ENCODE measurements around the gene CFP. TPM values are rescaled to one million over a fixed set of nuclear protein-coding genes. Genes with fewer than 3 reads are reported as not detected.
"Not testable (repeated sequence)": the region's sequence is repeated elsewhere in the genome, so short reads cannot be mapped to it uniquely, and the experiment has no call there.

The CFP gene
- total and polyA plus RNA-seq, 2 of the 13 experiments (the other 11 are each of a cell fraction or from before 2014, with no cell fraction given): 0.01 TPM; not detected in 1

GRCh38 chrX:47605024-47605423 lies 24.7 kb downstream of the CFP start (continued):
- TF ChIP-seq TBX3 (IDR thresholded peaks at IDR 0.05; ENCODE audit: borderline replicate concordance): no peak

GRCh38 chrX:47603125-47603524 lies 26.6 kb downstream of the CFP start:
- H3K27ac ChIP-seq (ENCODE audit: extremely low read length, insufficient read depth, low read length); H3K79me2 ChIP-seq (ENCODE audit: insufficient read depth, low read length); BruUV-seq (replicated peaks); H3K4me2 ChIP-seq (ENCODE audit: low read depth, low read length); H3K9ac ChIP-seq (ENCODE audit: insufficient read depth, low read depth, low read length); FAIRE-seq; in situ Hi-C loops (cut with HindIII; ENCODE audit: extremely low pct_ligation_motif_present, low pct_unique_long_range_greater_than_20kb); H2AFZ ChIP-seq (ENCODE audit: low read length); H3K4me3 ChIP-seq (replicated peaks in 1 of 3; ENCODE audit: insufficient read depth in 1 of 3, low read depth in 2 of 3, low read length in 3 of 3); H3K9me3 ChIP-seq (ENCODE audit: low read length); POLR2A ChIA-PET; H3K36me3 ChIP-seq (replicated peaks in 1 of 2; ENCODE audit: control insufficient read depth in 1 of 2, insufficient read depth in 2 of 2, low read length in 2 of 2); H3K27me3 ChIP-seq (ENCODE audit: control insufficient read depth in 1 of 2, insufficient read depth in 2 of 2, low read length in 2 of 2); intact Hi-C loops (cut with micrococcal nuclease; ENCODE audit: unreplicated experiment); H3K4me1 ChIP-seq (ENCODE audit: insufficient read depth, low read length); DNase-seq (ENCODE audit: low spot score); H4K20me1 ChIP-seq (ENCODE audit: insufficient read depth, low read length); CTCF ChIA-PET (ENCODE audit: low intra/inter-chr PET ratio, low total read pairs); ATAC-seq: not testable (repeated sequence)
- WGBS (ENCODE audit: low lambda C conversion rate): 31% methylated on average over 4 of the region's 4 CpGs

GRCh38 chrX:47597222-47597621 lies 32.5 kb downstream of the CFP start:
- Histone ChIP-seq H3K4me1 (ENCODE audit: insufficient read depth, low read length) (no peaks in the 10 kb centered on the region), H3K9ac (ENCODE audit: insufficient read depth, low read depth, low read length) (no peak overlapping the region), H3K79me2 (ENCODE audit: insufficient read depth, low read length) (no peaks in the 10 kb centered on the region), H3K36me3 (replicated peaks in 1 of 2; ENCODE audit: control insufficient read depth in 1 of 2, insufficient read depth in 2 of 2, low read length in 2 of 2) (no peaks in the 10 kb centered on the region), H4K20me1 (ENCODE audit: insufficient read depth, low read length) (no peaks in the 10 kb centered on the region), H3K4me2 (ENCODE audit: low read depth, low read length) (no peak overlapping the region), H3K27me3 (ENCODE audit: control insufficient read depth in 1 of 2, insufficient read depth in 2 of 2, low read length in 2 of 2) (no peaks in the 10 kb centered on the region), H3K9me3 (ENCODE audit: low read length) (no peaks in the 10 kb centered on the region), H2AFZ (ENCODE audit: low read length) (no peak overlapping the region), H3K4me3 (replicated peaks in 1 of 3; ENCODE audit: insufficient read depth in 1 of 3, low read depth in 2 of 3, low read length in 3 of 3) (no peak overlapping the region), H3K27ac (ENCODE audit: extremely low read length, insufficient read depth, low read length) (no peak overlapping the region)
- CTCF ChIA-PET (ENCODE audit: low intra/inter-chr PET ratio, low total read pairs): no interaction called here
- no peak for DNase-seq (ENCODE audit: low spot score)
- no peak for FAIRE-seq
- TF ChIP-seq ZNF160 (CRISPR knock-in tag; IDR thresholded peaks at IDR 0.05): peak; percentile 79; the same call in 1 of the 2 replicates
- no peak for TF ChIP-seq ATF3 (CRISPR knock-in tag; IDR thresholded peaks at IDR 0.05)
- BruUV-seq (replicated peaks): no TSS peak
- WGBS (ENCODE audit: low lambda C conversion rate): 0% methylated on average over 3 of the region's 3 CpGs
- ATAC-seq: no peak
- intact Hi-C loops (cut with micrococcal nuclease; ENCODE audit: unreplicated experiment) (no loop called here), in situ Hi-C loops (cut with HindIII; ENCODE audit: extremely low pct_ligation_motif_present, low pct_unique_long_range_greater_than_20kb) (no loop called here)
- POLR2A ChIA-PET: no interaction called here

All from HepG2 (cell line).